Prostate gland (tissue), 2 donors: ENCODE measurements around the gene TMC4. TPM values are rescaled to one million over a fixed set of nuclear protein-coding genes. Genes with fewer than 3 reads are reported as not detected.

Source experiments
- DNase-seq: peaks from one replicate; pipeline ENCODE4 v3.0.0-alpha.2; 2019; ENCODE audit warnings: low spot score
- H3K27ac ChIP-seq, 2 donors: fragments of 200-600 bp; sonication (generic); 2 replicates each; pipeline ENCODE4 v1.5.1; 2017 to 2019
- H3K27me3 ChIP-seq: fragments of 200-600 bp; sonication (generic); replicated peaks from 2 replicates; pipeline ENCODE4 v1.5.1; 2019; ENCODE audit not compliant: insufficient read depth
- H3K36me3 ChIP-seq, 2 donors: fragments of 200-600 bp; sonication (generic); 1 replicate in 1 of 2; 2 replicates in 1 of 2; pipeline versions ENCODE4 v1.5.1 to v1.8.1; 2017 to 2019
- H3K4me1 ChIP-seq: fragments of 200-600 bp; sonication (generic); replicated peaks from 2 replicates; pipeline ENCODE4 v1.5.1; 2019
- H3K4me3 ChIP-seq, 2 donors: fragments of 200-600 bp; sonication (generic); 2 replicates each; pipeline ENCODE4 v1.5.1; 2017 to 2019
- H3K9me3 ChIP-seq: fragments of 200-600 bp; sonication (generic); 2 replicates; pipeline ENCODE4 v1.5.1; 2017
- CTCF ChIP-seq, 4 experiments: fragments of 200-600 bp in 2 of 4; fragments of 450-650 bp in 2 of 4; sonication (generic) in 2 of 4; IDR thresholded peaks; 1 replicate in 3 of 4; 2 replicates in 1 of 4; pipeline ENCODE4 v1.5.1; 2016 to 2019; ENCODE audit warnings: antibody characterized with exemption in 4 of 4, mild to moderate bottlenecking in 2 of 4, moderate library complexity in 2 of 4
- POLR2A ChIP-seq: fragments of 450-650 bp; IDR thresholded peaks from one replicate; pipeline ENCODE4 v1.6.1; 2016; ENCODE audit warnings: antibody characterized with exemption, mild to moderate bottlenecking
- POLR2AphosphoS5 ChIP-seq: sonication (generic); formaldehyde crosslinking; IDR thresholded peaks from one replicate; pipeline ENCODE4 v1.6.1; 2017; ENCODE audit warnings: antibody characterized with exemption
- WGBS: methylation state at CpG from one replicate; pipeline ENCODE4 v1.1.5; 2018; 5-methylcytosine and 5-hydroxymethylcytosine counted together
- intact Hi-C: fragments of 100-400 bp; cut with DNase I; formaldehyde crosslinking; loops from one replicate; pipeline ENCODE4 v1.14.2; 2022
- total RNA-seq, 2 donors: library from RNA; depleted of rRNA; stranded (reverse); fragments of >200 nt; gene quantifications; one replicate each; pipeline ENCODE4 v1.1.0, GENCODE V29; 2016

Gene TMC4
- total RNA-seq, 2 donors from 2014 or later = 40.2 to 88.6 TPM

GRCh38 chr19:54129617-54129996, 43.4 kb downstream of the TMC4 start:
- Histone ChIP-seq H3K27me3 (no peaks in the 10 kb centered on the region), H3K27ac (no peak overlapping the region), H3K4me3 (no peak overlapping the region), H3K4me1 (no peaks in the 10 kb centered on the region), H3K9me3 (no peaks in the 10 kb centered on the region), H3K36me3 (peaks cover 16 to 19% of the 10 kb centered on the region in 2 donors)
- 96% methylated on average over 20 of the region's 20 CpGs for WGBS
- TF ChIP-seq POLR2A (no peak), CTCF (IDR thresholded peaks at IDR 0.05) (no peak), POLR2AphosphoS5 (no peak)
- intact Hi-C loops = no loop called here
- no peak for DNase-seq

- WGBS = 94% methylated on average over 30 of the region's 41 CpGs
These were observed 44.0 kb downstream of the TMC4 start for GRCh38 chr19:54128796-54129616.

GRCh38 chr19:54128441-54128725, 44.6 kb downstream of the TMC4 start:
- intact Hi-C loops = no loop called here
- Histone ChIP-seq H3K36me3 (peaks cover 24 to 26% of the 10 kb centered on the region in 2 donors), H3K27me3 (no peaks in the 10 kb centered on the region), H3K9me3 (no peaks in the 10 kb centered on the region), H3K27ac (no peak overlapping the region), H3K4me1 (no peaks in the 10 kb centered on the region), H3K4me3 (no peak overlapping the region)
- WGBS = 92% methylated on average over 20 of the region's 20 CpGs
- no peak for DNase-seq
- no peak for TF ChIP-seq CTCF (IDR thresholded peaks at IDR 0.05)
- no peak for TF ChIP-seq POLR2AphosphoS5
- no peak for TF ChIP-seq POLR2A

More at GRCh38 chr19:54128796-54129616, 44.0 kb downstream of the TMC4 start:
- TF ChIP-seq POLR2A (no peak), POLR2AphosphoS5 (no peak), CTCF (IDR thresholded peaks at IDR 0.05) (no peak)
- H3K4me1 ChIP-seq = no peaks in the 10 kb centered on the region
- H3K4me3 ChIP-seq = no peak overlapping the region
- no peaks in the 10 kb centered on the region for H3K9me3 ChIP-seq
- DNase-seq = no peak
- intact Hi-C loops = no loop called here
- peaks cover 18 to 21% of the 10 kb centered on the region in 2 donors for H3K36me3 ChIP-seq
- no peak overlapping the region for H3K27ac ChIP-seq
- no peaks in the 10 kb centered on the region for H3K27me3 ChIP-seq

- Histone ChIP-seq H3K4me1 (no peaks in the 10 kb centered on the region), H3K27me3 (no peaks in the 10 kb centered on the region), H3K36me3 (peaks cover 29 to 30% of the 10 kb centered on the region in 2 donors), H3K27ac (no peak overlapping the region), H3K4me3 (no peak overlapping the region), H3K9me3 (no peaks in the 10 kb centered on the region)
- intact Hi-C loops = no loop called here
- no peak for TF ChIP-seq CTCF (IDR thresholded peaks at IDR 0.05)
- TF ChIP-seq POLR2AphosphoS5 = no peak
- WGBS = 92% methylated on average over 44 of the region's 44 CpGs
- no peak for DNase-seq
These were observed 45.1 kb downstream of the TMC4 start for GRCh38 chr19:54127688-54128440.
